GM18507 (cell line): Measurements from ENCODE around the gene PHOX2A.
A peak's percentile ranks its signal among the peaks of the same experiment; 100 is the strongest.
"Not testable (repeated sequence)": the region's sequence is repeated elsewhere in the genome, so short reads cannot be mapped to it uniquely, and the experiment has no call there.

ENCODE experiments used
- DNase-seq: peaks from one replicate; pipeline ENCODE4 v3.0.0; 2011; ENCODE audit warnings: low read depth; ENCODE audit not compliant: insufficient read length; ENCODE audit errors: extremely low spot score
- FAIRE-seq: peaks from 2 replicates; lab custom pipeline; 2011; peaks lifted over from hg19 to GRCh38; lab: Jason Lieb, UNC

PHOX2A gene

GRCh38 chr11:72244060-72244360, at the start of gene PHOX2A:
PHOX2A (minus strand) TSS chr11:72244176; CDS start chr11:72244004, 172 bp downstream.
- no peak for FAIRE-seq
- DNase-seq: no peak

GRCh38 chr11:72293391-72293790, 49.4 kb upstream of the PHOX2A start:
- DNase-seq: no peak
- FAIRE-seq: no peak

DNA sequence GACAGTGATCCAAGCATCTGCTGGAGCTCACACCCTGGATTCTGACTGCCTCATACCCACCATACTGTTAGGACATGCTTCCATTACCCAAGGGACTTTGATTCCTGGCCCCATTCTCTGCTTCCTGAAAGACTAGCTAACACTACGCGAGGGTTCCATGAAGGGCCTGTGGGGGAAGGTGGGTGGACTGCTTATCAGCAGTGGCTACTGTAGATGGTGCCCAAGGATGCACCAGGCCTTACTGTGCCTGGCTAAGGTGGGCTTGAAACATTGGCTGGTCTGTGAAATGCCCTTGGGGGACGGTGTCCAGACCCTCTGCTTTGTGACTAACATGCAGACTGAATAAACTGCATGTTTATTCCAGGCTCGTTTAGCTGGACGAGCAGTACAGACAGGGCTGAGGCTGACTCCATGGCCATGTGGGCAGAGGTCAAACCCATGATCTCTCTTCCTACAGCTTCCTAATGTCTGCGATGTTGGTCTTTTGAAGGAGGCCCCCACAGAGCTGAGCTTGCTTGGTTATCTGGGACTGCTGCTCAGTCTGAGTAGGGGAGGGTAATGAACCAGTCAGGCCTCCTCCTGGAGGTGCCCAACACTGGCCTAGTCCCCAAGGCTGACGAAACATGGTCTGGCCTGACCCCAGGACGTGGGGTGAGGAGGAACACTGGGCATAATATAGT, 48.3 kb upstream of the PHOX2A start:
- DNase-seq: no peak
- FAIRE-seq: no peak

- DNase-seq (peak; percentile 22), FAIRE-seq (peak; percentile 66)
Observed at GRCh38 chr11:72290741-72291140, 46.8 kb upstream of the PHOX2A start.

DNA sequence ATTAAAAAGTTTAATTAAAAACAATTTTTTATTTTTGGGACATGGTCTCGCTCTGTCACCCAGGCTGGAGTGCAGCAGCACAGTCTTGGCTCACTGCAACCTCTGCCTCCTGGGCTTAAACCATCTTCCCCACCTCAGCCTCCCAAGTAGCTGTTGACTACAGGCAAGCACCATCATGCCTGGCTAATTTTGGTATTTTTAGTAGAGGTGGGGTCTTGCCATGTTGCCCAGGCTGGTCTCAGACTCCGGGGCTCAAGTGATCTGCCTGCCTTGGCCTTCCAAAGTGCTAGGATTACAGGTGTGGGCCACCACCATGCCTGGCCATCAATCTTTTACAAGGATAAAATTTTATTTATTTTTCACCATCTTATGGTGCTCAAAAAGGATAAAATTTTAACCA, 43.3 kb upstream of the PHOX2A start:
- no peak for FAIRE-seq
- no peak for DNase-seq

DNA sequence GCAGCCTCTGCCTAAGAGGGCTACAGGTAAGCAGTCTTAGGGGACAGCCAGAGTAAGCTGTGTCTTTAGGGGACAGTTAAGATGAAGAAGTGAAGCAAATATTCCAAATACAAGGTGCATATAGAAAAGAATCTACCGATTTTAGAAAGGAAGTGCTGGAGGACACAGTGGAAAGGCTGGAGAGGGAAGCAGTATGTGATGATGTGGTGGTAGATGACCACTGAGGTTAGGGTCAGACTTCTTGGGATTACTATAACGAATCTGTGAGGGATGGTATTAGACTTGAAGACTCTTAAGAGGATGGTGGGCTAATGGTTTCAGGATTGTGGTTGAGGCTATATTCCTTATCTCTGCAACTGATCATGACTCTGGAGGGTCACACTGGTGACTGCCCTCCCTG, 40.0 kb upstream of the PHOX2A start:
- no peak for DNase-seq
- FAIRE-seq: no peak

DNA sequence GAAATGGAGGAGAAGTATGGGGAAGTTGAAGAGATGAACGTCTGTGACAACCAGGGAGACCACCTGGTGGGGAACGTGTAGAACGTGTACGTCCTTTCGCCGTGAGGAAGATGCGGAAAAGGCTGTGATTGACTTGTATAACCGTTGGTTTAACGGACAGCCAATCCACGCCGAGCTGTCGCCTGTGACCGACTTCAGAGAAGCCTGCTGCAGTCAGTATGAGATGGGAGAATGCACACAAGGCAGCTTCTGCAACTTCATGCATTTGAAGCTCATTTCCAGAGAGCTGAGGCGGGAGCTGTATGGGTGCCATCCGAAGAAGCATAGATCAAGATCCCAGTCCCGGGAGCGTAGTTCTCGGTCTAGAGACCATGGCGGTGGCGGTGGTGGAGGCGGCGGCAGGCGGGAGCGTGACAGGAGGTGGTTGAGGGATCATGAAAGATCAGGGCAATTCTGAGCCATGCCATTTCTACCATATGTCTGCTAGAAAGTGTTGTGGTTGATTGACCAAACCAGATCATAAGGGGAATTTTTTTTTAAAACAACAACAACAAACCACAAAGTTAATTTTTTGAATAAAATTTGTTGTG, 36.8 kb upstream of the PHOX2A start:
- FAIRE-seq (no peak), DNase-seq (no peak)

- no peak for DNase-seq
- no peak for FAIRE-seq
Observed at GRCh38 chr11:72280037-72280436, 36.1 kb upstream of the PHOX2A start.

- FAIRE-seq: no peak
- no peak for DNase-seq
Observed at GRCh38 chr11:72278905-72279304, 34.9 kb upstream of the PHOX2A start.

GRCh38 chr11:72274435-72274834, 30.5 kb upstream of the PHOX2A start:
- DNase-seq (no peak), FAIRE-seq (no peak)

- no peak for FAIRE-seq
- DNase-seq: no peak
Observed at GRCh38 chr11:72271980-72272379, 28.0 kb upstream of the PHOX2A start.

DNA sequence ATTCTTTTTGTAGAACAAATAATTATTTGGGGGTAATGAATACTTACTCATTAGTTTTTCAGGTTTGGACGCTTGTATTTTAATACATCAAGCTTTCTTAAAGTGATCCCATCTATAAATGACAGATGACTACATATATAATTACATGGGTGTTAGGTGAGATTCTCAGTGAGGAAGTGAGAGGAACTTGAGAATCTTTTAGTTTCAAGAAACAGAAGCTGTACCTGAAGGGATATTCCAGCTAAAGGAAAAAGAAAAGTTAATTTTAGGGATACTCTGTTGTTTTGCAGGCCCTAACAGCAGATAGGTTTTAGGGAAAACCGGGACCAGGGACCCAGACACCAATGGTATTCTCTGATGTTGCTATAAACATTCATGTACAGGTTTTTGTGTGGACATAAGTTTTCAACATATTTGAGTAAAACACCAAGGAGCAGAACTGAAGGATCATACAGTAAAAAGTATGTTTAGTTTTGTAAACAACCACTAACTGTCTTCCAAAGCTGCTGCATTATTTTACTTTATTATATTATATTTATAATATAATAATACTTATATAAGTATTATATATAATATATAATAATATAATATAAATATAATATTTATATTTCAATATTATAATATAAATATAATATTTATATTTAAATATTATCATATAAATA, 24.1 kb upstream of the PHOX2A start:
- no peak for DNase-seq
- FAIRE-seq: no peak

DNA sequence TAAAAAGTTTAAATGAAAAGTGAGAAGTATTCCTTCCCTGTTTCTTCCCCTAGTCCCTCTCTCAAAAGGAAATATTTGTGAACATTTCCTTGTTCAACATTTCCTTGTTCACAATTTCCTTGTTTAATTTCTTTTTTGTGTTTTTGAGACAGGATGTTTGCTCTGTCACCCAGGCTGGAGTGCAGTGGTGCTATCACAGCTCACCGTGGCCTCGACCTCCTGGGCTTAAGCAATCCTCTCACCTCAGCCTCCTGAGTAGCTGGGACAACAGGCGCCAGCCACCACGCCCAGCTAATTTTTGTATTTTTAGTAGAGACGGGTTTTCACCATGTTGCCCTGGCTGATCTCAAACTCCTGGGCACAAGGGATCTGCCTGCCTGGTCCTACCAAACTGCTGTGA, 23.0 kb upstream of the PHOX2A start:
- FAIRE-seq, DNase-seq: not testable (repeated sequence)

DNA sequence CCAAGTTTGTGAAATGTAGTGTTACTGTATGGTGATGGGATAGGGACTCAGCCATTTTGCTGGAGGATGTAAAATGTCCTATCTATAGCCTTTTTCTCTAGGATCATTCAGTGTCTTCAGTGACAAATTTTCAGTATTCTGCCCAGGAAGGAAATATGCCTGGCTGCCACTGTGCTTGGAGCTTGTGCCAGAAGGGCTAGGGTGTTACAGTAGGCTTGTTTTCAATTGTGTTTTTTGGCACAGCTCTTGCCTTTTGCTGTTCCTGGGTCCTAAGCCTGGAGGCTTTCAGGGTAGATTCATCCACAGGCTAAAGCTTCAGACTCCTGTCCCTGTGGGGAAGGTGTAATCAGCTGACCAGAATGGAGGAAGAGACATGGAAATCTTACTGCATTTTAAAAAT, 22.0 kb upstream of the PHOX2A start:
- DNase-seq: no peak
- no peak for FAIRE-seq

- FAIRE-seq (no peak), DNase-seq (no peak)
Observed at GRCh38 chr11:72263361-72263760, 19.4 kb upstream of the PHOX2A start.

DNA sequence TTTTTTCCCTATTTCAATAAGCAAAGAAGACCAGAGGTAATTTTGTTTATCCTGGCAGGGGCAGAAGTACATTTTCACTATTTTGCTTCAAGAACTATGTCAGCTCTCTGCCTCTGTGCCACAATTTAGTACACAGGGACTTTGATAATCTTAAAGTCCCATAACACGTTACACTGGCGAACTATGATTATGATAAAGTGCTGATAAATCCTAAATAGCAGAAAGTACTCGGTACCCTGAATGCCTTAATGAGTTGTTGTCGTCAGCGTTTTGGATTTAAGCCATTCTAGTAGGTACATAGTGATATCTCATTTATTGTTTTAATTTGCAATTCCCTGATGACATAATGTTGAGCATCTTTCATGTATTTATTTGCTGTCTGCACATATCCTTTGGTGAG, 16.6 kb upstream of the PHOX2A start:
- FAIRE-seq (no peak), DNase-seq (no peak)

DNA sequence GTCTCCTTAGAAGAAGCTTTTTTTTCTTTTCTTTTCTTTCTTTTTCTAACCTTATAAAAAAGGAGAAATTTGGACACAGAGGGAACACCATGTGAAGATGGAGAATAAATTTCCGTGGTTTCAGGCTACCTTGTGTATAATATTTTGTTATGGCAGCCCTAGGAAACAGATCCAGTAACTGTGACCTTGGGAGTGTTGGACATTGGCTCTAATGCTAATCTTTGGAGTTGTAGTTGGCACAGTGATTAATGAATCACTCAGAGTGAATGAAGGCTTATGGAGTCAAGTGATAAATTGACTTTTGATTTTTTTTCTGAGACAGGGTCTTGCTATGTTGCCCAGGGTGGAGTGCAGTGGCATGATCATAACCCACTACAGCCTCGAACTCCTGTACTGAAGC, 15.5 kb upstream of the PHOX2A start:
- FAIRE-seq (no peak), DNase-seq (no peak)

DNA sequence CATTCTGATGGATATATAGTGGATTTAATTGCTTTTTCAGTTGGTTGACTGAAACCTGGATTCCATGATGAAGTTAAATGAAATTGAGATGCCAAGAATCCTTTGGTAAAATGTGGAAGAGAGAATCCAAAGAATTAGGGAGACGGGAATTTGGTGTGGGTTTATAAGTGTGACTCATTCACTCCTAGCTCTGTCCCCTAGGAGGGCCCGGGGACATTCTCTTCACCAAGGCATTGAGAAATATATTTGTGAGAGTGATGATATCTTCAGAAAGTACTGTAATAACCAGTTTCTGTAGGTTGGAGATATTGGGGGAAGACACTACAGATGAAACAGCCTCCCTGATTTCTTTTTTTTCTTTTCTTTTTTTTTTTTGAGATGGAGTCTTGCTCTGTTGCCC, 13.6 kb upstream of the PHOX2A start:
- DNase-seq (no peak), FAIRE-seq (no peak)

DNA sequence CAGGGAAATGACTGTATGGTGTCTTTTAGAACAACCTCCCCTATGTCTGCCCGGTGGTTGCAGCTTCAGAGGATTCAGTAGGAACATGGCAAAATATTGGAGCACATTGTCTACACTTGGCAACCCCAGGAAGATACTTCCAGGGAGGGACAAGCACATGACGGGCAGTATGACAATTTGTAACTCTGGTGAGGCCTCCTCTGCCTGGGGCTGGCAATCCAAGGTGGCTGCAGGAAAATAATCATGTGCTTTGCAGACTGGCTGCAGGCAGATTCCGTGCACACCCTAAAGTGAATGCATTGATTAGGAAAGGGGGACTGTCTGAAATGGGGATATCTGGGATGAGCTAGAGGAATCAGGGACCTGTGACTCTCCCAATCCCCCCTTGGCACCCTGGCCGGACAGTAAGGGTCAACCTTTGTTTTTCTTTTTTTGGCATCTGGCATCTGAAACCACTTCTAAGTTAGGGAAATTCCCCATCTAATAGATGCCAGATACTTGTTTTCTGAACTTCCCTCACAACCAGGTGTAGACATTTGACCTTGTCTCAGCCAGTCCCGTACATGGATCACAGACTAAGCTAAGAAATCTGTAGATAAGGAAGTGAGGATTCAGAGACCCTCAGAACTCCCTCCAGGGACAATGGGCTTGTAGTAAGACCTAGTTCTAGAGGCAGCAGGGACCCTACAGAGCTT, 10.5 kb upstream of the PHOX2A start:
- DNase-seq: no peak
- FAIRE-seq: no peak

GRCh38 chr11:72253392-72253791, 9.4 kb upstream of the PHOX2A start:
- no peak for FAIRE-seq
- DNase-seq: no peak

- FAIRE-seq: no peak
- no peak for DNase-seq
Observed at GRCh38 chr11:72251614-72252013, 7.6 kb upstream of the PHOX2A start.
